RWPE2 (cell line): Measurements from ENCODE around the gene RHOT2.

Experiments used
- ATAC-seq: fragments of 200-7000 bp; cut with Tn5 transposase; 3 replicates; pipeline ENCODE4 v1.9.1; 2021; ENCODE audit warnings: low read depth
- DNase-seq: peaks from one replicate; pipeline ENCODE4 v3.0.0-alpha.2; 2020; ENCODE audit warnings: low spot score
- H3K27ac ChIP-seq: fragments of 450-650 bp; 2 replicates; pipeline ENCODE4 v1.5.1; 2017; ENCODE audit warnings: mild to moderate bottlenecking; ENCODE audit not compliant: poor library complexity, severe bottlenecking
- H3K27me3 ChIP-seq: fragments of 250-450 bp; sonication (Bioruptor Pico); 2 replicates; pipeline ENCODE4 v1.5.1; 2021; ENCODE audit warnings: mild to moderate bottlenecking, moderate library complexity; ENCODE audit not compliant: insufficient read depth, poor library complexity, severe bottlenecking
- H3K36me3 ChIP-seq: fragments of 250-450 bp; sonication (Bioruptor Pico); 2 replicates; pipeline ENCODE4 v1.5.1; 2020; ENCODE audit warnings: low read depth, mild to moderate bottlenecking, moderate library complexity
- H3K4me1 ChIP-seq: fragments of 250-450 bp; sonication (Bioruptor Pico); 2 replicates; pipeline ENCODE4 v1.5.1; 2021; ENCODE audit warnings: mild to moderate bottlenecking, moderate library complexity; ENCODE audit not compliant: insufficient read depth, poor library complexity, severe bottlenecking
- H3K4me3 ChIP-seq: fragments of 250-450 bp; sonication (Bioruptor Pico); 2 replicates; pipeline ENCODE4 v1.5.1; 2021; ENCODE audit warnings: mild to moderate bottlenecking, moderate library complexity; ENCODE audit not compliant: severe bottlenecking
- H3K9me3 ChIP-seq: fragments of 250-450 bp; sonication (Bioruptor Pico); 2 replicates; pipeline ENCODE4 v1.5.1; 2021; ENCODE audit warnings: mild to moderate bottlenecking, moderate library complexity; ENCODE audit not compliant: severe bottlenecking
- CTCF ChIP-seq: fragments of 450-650 bp; IDR thresholded peaks from one replicate; pipeline ENCODE4 v1.5.1; 2017; ENCODE audit warnings: mild to moderate bottlenecking, moderate library complexity; ENCODE audit not compliant: poor library complexity, severe bottlenecking

Gene RHOT2

GRCh38 chr16:674968-675883, 7.3 kb downstream of the RHOT2 start, which contains the start of gene RHBDL1:
Gene RHBDL1 (plus strand): TSS chr16:675671. CDS start chr16:675791, 120 bp downstream.
- H3K27ac ChIP-seq = peak within 1 kb of the TSS; percentile 72
- ATAC-seq (no peak), DNase-seq (no peak)
- H3K9me3 ChIP-seq = no peaks in the 10 kb centered on the region
- no peak within 1 kb of the TSS for H3K4me3 ChIP-seq
- H3K27me3 ChIP-seq = no peaks in the 10 kb centered on the region
- H3K4me1 ChIP-seq = peaks cover 13% of the 10 kb centered on the region
- peaks cover 37% of the 10 kb centered on the region for H3K36me3 ChIP-seq
- TF ChIP-seq CTCF = no peak

GRCh38 chr16:675884-676564, 8.1 kb downstream of the RHOT2 start:
- Histone ChIP-seq H3K4me1 (peaks cover 13% of the 10 kb centered on the region), H3K27me3 (no peaks in the 10 kb centered on the region), H3K9me3 (no peaks in the 10 kb centered on the region), H3K27ac (peak overlapping the region; percentile 72), H3K4me3 (no peak overlapping the region), H3K36me3 (peaks cover 29% of the 10 kb centered on the region)
- DNase-seq = no peak
- TF ChIP-seq CTCF = no peak
- no peak for ATAC-seq

GRCh38 chr16:676565-676902, 8.6 kb downstream of the RHOT2 start:
- H3K4me1 ChIP-seq = peaks cover 15% of the 10 kb centered on the region
- H3K36me3 ChIP-seq = peaks cover 29% of the 10 kb centered on the region
- H3K9me3 ChIP-seq = no peaks in the 10 kb centered on the region
- H3K27me3 ChIP-seq = no peaks in the 10 kb centered on the region
- H3K27ac ChIP-seq = peak overlapping the region; percentile 72
- ATAC-seq (no peak), DNase-seq (no peak)
- no peak for TF ChIP-seq CTCF
- H3K4me3 ChIP-seq = no peak overlapping the region

- H3K4me1 ChIP-seq = peaks cover 19% of the 10 kb centered on the region
- ATAC-seq = peak; percentile 44
- DNase-seq = peak; percentile 97
- H3K4me3 ChIP-seq = peak overlapping the region; percentile 26
- peak overlapping the region; percentile 72 for H3K27ac ChIP-seq
- no peak for TF ChIP-seq CTCF
- H3K9me3 ChIP-seq = no peaks in the 10 kb centered on the region
- H3K36me3 ChIP-seq = peaks cover 31% of the 10 kb centered on the region
- H3K27me3 ChIP-seq = no peaks in the 10 kb centered on the region
Observed at GRCh38 chr16:676913-677312, 9.0 kb downstream of the RHOT2 start.
